ENCODE measurements around the gene FBRSL1. TPM values are rescaled to one million over a fixed set of nuclear protein-coding genes. Genes with fewer than 3 reads are reported as not detected.
A peak's percentile ranks its signal among the peaks of the same experiment; 100 is the strongest.

FBRSL1 gene
- total and polyA plus RNA-seq, 11 donors = 23.0 to 88.2 (median 40.0) TPM

- TF ChIP-seq CTCF (IDR thresholded peaks at IDR 0.05) = no peak
- no peak for TF ChIP-seq POLR2A (IDR thresholded peaks at IDR 0.05)
- no peak overlapping the region for H3K4me3 ChIP-seq
- no peak for ATAC-seq
- H3K27ac ChIP-seq = no peak overlapping the region
- H3K27me3 ChIP-seq = peaks cover 0 to 57% (median 11%) of the 10 kb centered on the region in 9 donors
- WGBS, 4 donors = 82 to 85% (median 84%) methylated on average over 14 to 28 of the region's 28 CpGs
- peaks cover 0 to 6% (median 0%) of the 10 kb centered on the region in 12 donors for H3K9me3 ChIP-seq
- no peaks in the 10 kb centered on the region for H3K4me1 ChIP-seq
- peak in 1 of 5 donors; percentile 43 for DNase-seq
- no peaks in the 10 kb centered on the region for H3K36me3 ChIP-seq
- intact Hi-C loops (cut with DNase I) = no loop called here
Measured at GRCh38 chr12:132456186-132456943, 33.6 kb upstream of the FBRSL1 start.

GRCh38 chr12:132456944-132457495 is 32.9 kb upstream of the FBRSL1 start:
- TF ChIP-seq CTCF (IDR thresholded peaks at IDR 0.05) = no peak
- WGBS, 4 donors = 51 to 76% (median 63%) methylated on average over 25 to 38 of the region's 38 CpGs
- H3K4me3 ChIP-seq = no peak overlapping the region
- no peaks in the 10 kb centered on the region for H3K36me3 ChIP-seq
- DNase-seq = peak in 1 of 5 donors; percentile 44
- intact Hi-C loops (cut with DNase I) = no loop called here
- no peak overlapping the region for H3K27ac ChIP-seq
- H3K27me3 ChIP-seq = peaks cover 0 to 57% (median 11%) of the 10 kb centered on the region in 9 donors
- no peaks in the 10 kb centered on the region for H3K4me1 ChIP-seq
- peaks cover 0 to 6% (median 0%) of the 10 kb centered on the region in 12 donors for H3K9me3 ChIP-seq
- no peak for ATAC-seq

GRCh38 chr12:132458441-132458840 is 31.5 kb upstream of the FBRSL1 start:
- ATAC-seq (no peak), DNase-seq (peak in 1 of 5 donors; percentile 49)
- intact Hi-C loops (cut with DNase I) = no loop called here
- Histone ChIP-seq H3K4me1 (no peaks in the 10 kb centered on the region), H3K4me3 (no peak overlapping the region), H3K9me3 (peaks cover 0 to 6% (median 0%) of the 10 kb centered on the region in 12 donors), H3K27me3 (peaks cover 0 to 43% (median 7%) of the 10 kb centered on the region in 9 donors), H3K27ac (no peak overlapping the region), H3K36me3 (no peaks in the 10 kb centered on the region)
- WGBS, 4 donors = 82 to 86% (median 84%) methylated on average over 8 of the region's 8 CpGs
- TF ChIP-seq CTCF (IDR thresholded peaks at IDR 0.05) (no peak), POLR2A (IDR thresholded peaks at IDR 0.05) (no peak)

GRCh38 chr12:132458846-132459641 is 30.9 kb upstream of the FBRSL1 start:
- TF ChIP-seq CTCF (IDR thresholded peaks at IDR 0.05) (no peak), POLR2A (IDR thresholded peaks at IDR 0.05) (no peak)
- intact Hi-C loops (cut with DNase I) = no loop called here
- no peak overlapping the region for H3K4me3 ChIP-seq
- no peak overlapping the region for H3K27ac ChIP-seq
- no peaks in the 10 kb centered on the region for H3K4me1 ChIP-seq
- peaks cover 0 to 41% (median 7%) of the 10 kb centered on the region in 9 donors for H3K27me3 ChIP-seq
- ATAC-seq (no peak), DNase-seq (peak in 1 of 5 donors; percentile 8)
- no peaks in the 10 kb centered on the region for H3K36me3 ChIP-seq
- 71 to 81% (median 76%) methylated on average over 26 to 28 of the region's 28 CpGs for WGBS, 4 donors
- H3K9me3 ChIP-seq = peaks cover 0 to 6% (median 0%) of the 10 kb centered on the region in 12 donors

Measured in heart left ventricle (tissue), 16 donors.